PFSK-1 (cell line): ENCODE data around the gene MYH7.

Experiments used
- POLR2AphosphoS5 ChIP-seq: IDR thresholded peaks from 2 replicates; pipeline ENCODE4 v1.6.1; 2012; ENCODE audit warnings: low read depth, mild to moderate bottlenecking, control low read depth, low read length, moderate library complexity
- SIN3A ChIP-seq: IDR thresholded peaks from 2 replicates; pipeline ENCODE4 v1.6.1; 2012; ENCODE audit warnings: mild to moderate bottlenecking, low read length, moderate library complexity, borderline replicate concordance; ENCODE audit not compliant: insufficient read depth

- no peak for TF ChIP-seq POLR2AphosphoS5
- no peak for TF ChIP-seq SIN3A
Measured at GRCh38 chr14:23385642-23386265, 49.7 kb downstream of the MYH7 start.
